K562 (cell line): Measurements from ENCODE around the gene MTA2. TPM values are rescaled to one million over a fixed set of nuclear protein-coding genes. Genes with fewer than 3 reads are reported as not detected.

Source experiments
- BRCA1 ChIP-seq, 2 experiments: fragments of 450-650 bp in 1 of 2; sonication (generic) in 1 of 2; formaldehyde crosslinking in 1 of 2; IDR thresholded peaks; 2 replicates each; pipeline versions ENCODE4 v1.5.0 to v1.6.1; 2017 to 2020; ENCODE audit warnings: mild to moderate bottlenecking in 1 of 2, missing genetic modification reagents in 1 of 2
- LCOR ChIP-seq: sonication (generic); formaldehyde crosslinking; IDR thresholded peaks from 2 replicates; pipeline ENCODE4 v1.8.0; 2022; ENCODE audit warnings: mild to moderate bottlenecking, missing genetic modification reagents
- MAFF ChIP-seq: IDR thresholded peaks from 2 replicates; pipeline ENCODE4 v1.6.1; 2012; ENCODE audit warnings: low read length, improper control_type of control experiment
- PHTF2 ChIP-seq: fragments of 250-450 bp; sonication (Bioruptor Pico); IDR thresholded peaks from 2 replicates; pipeline ENCODE4 v1.5.0; 2021; ENCODE audit warnings: mild to moderate bottlenecking
- SMAD4 ChIP-seq: fragments of 250-450 bp; sonication (Bioruptor Pico); conservative IDR thresholded peaks from 2 replicates; pipeline ENCODE4 v1.8.0; 2021; ENCODE audit warnings: inconsistent platforms, mild to moderate bottlenecking, moderate library complexity
- TAF15 ChIP-seq: fragments of 200-400 bp; formaldehyde crosslinking; IDR thresholded peaks from 2 replicates; pipeline ENCODE4 v1.6.1; 2017; ENCODE audit warnings: mild to moderate bottlenecking, low read depth, low read length, moderate library complexity
- ZBED1 ChIP-seq: IDR thresholded peaks from 2 replicates; pipeline ENCODE4 v1.6.1; 2014
- ZNF197 ChIP-seq: fragments of 200-800 bp; sonication (Bioruptor generic); IDR thresholded peaks from 2 replicates; pipeline ENCODE4 v1.6.1; 2016; ENCODE audit warnings: low read depth, missing genetic modification characterization, missing compliant biosample characterization
- ZNF3 ChIP-seq: fragments of 250-450 bp; sonication (Bioruptor Pico); IDR thresholded peaks from 2 replicates; pipeline ENCODE4 v1.5.0; 2021; ENCODE audit warnings: mild to moderate bottlenecking, moderate library complexity
- ZSCAN29 ChIP-seq: fragments of 450-650 bp; IDR thresholded peaks from 2 replicates; pipeline ENCODE4 v1.6.1; 2017
- polyA plus RNA-seq, 8 experiments: library from polyadenylated mRNA; depleted of rRNA in 4 of 8; stranded (reverse) in 5 of 8; unstranded in 3 of 8; fragments of >200 nt; fragmentation: Nextera tagmentation in 2 of 8; fragmentation: Illumina TruSeq in 1 of 8; extraction: Ambion mirVana in 2 of 8; extraction: Trizol in 1 of 8; gene quantifications; 2 replicates each; pipeline versions ENCODE4 v1.2.1 to v1.2.3, GENCODE V29; 2011 to 2014; ENCODE audit warnings: inconsistent platforms in 1 of 8, missing spikeins in 1 of 8
- total RNA-seq, 7 experiments: library from RNA; depleted of rRNA in 6 of 7; stranded (reverse); fragments of >200 nt in 6 of 7; fragmentation: Illumina TruSeq in 2 of 7; extraction: Trizol in 2 of 7; gene quantifications; 2 replicates each; pipeline versions ENCODE4 v1.2.1 to v1.2.3, GENCODE V29; 2011 to 2021; ENCODE audit warnings: low replicate concordance in 1 of 7
- TF ChIP-seq, protein P1 (sequence below): fragments of 250-450 bp; sonication (Bioruptor Pico); IDR thresholded peaks from 2 replicates; pipeline ENCODE4 v1.4.0; 2020
- TF ChIP-seq, protein P2 (sequence below): sonication (generic); formaldehyde crosslinking; IDR thresholded peaks from 2 replicates; pipeline ENCODE4 v1.9.0; 2022; ENCODE audit warnings: mild to moderate bottlenecking, missing genetic modification reagents
- TF ChIP-seq, protein P3 (sequence below): fragments of 250-450 bp; sonication (Bioruptor Pico); IDR thresholded peaks from 2 replicates; pipeline ENCODE4 v1.5.0; 2022; ENCODE audit warnings: mild to moderate bottlenecking
- TF ChIP-seq, protein P4 (sequence below): sonication (generic); formaldehyde crosslinking; IDR thresholded peaks from 2 replicates; pipeline ENCODE4 v1.8.0; 2023; ENCODE audit warnings: mild to moderate bottlenecking, missing genetic modification reagents
- TF ChIP-seq, protein P5 (sequence below): fragments of 250-450 bp; sonication (Bioruptor Pico); IDR thresholded peaks from 2 replicates; pipeline ENCODE4 v1.8.0; 2022; ENCODE audit warnings: moderate library complexity, mild to moderate bottlenecking, inconsistent platforms

MTA2 gene
- total and polyA plus RNA-seq, 9 of the 15 experiments (the other 6 are each of a cell fraction or from before 2014, with no cell fraction given) = 6.2 to 220 (median 172) TPM

DNA sequence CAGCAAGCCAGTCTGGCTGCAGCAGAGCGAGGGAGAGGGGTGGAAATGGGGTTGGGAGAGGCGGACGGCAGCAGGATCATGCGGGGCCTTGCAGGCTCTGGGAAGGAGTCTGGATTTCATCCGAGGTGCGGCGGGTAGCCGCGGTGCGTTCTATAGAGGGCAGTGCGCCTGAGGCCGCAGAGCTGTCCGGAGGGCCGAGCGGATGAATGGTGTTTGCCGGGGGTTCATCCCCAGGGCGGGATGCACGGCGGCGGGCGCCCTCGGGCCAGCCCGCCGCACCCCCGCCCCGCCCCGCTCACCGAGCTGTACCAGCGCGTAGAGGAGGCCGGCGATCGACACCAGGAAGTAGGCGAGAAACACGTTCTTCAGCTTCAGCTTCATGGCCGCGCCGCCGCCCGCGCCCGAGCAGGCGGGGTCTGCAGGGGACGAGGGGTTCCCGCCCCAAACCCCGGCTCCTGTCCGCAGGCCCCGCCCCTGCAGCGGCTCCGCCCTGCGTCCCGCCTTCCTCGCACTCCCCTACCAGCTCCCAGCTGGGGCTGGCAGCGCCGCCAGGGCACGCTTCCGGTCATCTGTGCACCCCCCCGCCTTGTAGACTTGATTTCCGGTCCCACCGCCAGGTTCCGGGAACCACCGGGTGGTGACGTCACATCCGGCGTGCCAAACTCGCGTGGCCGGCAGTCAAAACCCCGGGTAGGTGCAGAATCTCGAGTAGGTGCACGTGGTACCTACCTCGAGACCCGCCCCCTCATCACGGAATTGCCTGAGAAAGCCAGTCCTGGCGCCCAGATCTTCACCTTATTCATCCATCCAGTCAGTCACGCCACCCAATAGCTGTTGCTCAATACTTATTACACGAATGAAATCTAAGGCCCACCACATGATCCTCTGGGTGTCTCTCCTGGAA lies 20.2 kb upstream of the MTA2 start, which contains the start of gene B3GAT3 (continued):
- TF ChIP-seq, protein P1, sequence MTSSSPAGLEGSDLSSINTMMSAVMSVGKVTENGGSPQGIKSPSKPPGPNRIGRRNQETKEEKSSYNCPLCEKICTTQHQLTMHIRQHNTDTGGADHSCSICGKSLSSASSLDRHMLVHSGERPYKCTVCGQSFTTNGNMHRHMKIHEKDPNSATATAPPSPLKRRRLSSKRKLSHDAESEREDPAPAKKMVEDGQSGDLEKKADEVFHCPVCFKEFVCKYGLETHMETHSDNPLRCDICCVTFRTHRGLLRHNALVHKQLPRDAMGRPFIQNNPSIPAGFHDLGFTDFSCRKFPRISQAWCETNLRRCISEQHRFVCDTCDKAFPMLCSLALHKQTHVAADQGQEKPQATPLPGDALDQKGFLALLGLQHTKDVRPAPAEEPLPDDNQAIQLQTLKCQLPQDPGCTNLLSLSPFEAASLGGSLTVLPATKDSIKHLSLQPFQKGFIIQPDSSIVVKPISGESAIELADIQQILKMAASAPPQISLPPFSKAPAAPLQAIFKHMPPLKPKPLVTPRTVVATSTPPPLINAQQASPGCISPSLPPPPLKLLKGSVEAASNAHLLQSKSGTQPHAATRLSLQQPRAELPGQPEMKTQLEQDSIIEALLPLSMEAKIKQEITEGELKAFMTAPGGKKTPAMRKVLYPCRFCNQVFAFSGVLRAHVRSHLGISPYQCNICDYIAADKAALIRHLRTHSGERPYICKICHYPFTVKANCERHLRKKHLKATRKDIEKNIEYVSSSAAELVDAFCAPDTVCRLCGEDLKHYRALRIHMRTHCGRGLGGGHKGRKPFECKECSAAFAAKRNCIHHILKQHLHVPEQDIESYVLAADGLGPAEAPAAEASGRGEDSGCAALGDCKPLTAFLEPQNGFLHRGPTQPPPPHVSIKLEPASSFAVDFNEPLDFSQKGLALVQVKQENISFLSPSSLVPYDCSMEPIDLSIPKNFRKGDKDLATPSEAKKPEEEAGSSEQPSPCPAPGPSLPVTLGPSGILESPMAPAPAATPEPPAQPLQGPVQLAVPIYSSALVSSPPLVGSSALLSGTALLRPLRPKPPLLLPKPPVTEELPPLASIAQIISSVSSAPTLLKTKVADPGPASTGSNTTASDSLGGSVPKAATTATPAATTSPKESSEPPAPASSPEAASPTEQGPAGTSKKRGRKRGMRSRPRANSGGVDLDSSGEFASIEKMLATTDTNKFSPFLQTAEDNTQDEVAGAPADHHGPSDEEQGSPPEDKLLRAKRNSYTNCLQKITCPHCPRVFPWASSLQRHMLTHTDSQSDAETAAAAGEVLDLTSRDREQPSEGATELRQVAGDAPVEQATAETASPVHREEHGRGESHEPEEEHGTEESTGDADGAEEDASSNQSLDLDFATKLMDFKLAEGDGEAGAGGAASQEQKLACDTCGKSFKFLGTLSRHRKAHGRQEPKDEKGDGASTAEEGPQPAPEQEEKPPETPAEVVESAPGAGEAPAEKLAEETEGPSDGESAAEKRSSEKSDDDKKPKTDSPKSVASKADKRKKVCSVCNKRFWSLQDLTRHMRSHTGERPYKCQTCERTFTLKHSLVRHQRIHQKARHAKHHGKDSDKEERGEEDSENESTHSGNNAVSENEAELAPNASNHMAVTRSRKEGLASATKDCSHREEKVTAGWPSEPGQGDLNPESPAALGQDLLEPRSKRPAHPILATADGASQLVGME (CRISPR knock-in tag) = 0 out of 2 replicates have a peak, but pooled peaks have one; percentile 12
- TF ChIP-seq, protein P2, sequence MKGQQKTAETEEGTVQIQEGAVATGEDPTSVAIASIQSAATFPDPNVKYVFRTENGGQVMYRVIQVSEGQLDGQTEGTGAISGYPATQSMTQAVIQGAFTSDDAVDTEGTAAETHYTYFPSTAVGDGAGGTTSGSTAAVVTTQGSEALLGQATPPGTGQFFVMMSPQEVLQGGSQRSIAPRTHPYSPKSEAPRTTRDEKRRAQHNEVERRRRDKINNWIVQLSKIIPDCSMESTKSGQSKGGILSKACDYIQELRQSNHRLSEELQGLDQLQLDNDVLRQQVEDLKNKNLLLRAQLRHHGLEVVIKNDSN (CRISPR knock-in tag) = peak; percentile 90
- TF ChIP-seq ZNF3 (CRISPR knock-in tag) = no peak
- TF ChIP-seq PHTF2 (CRISPR knock-in tag) = no peak
- no peak for TF ChIP-seq BRCA1 (IDR thresholded peaks at IDR 0.05)
- no peak for TF ChIP-seq BRCA1 (CRISPR knock-in tag; IDR thresholded peaks at IDR 0.05)
- TF ChIP-seq TAF15 = no peak
- TF ChIP-seq SMAD4 (CRISPR knock-in tag) = peak; percentile 61
- TF ChIP-seq MAFF = no peak
- TF ChIP-seq ZSCAN29 = no peak
- peak; percentile 55; the same call in 1 of the 2 replicates for TF ChIP-seq ZNF197 (CRISPR knock-in tag)
- TF ChIP-seq ZBED1 = no peak
- TF ChIP-seq, protein P3, sequence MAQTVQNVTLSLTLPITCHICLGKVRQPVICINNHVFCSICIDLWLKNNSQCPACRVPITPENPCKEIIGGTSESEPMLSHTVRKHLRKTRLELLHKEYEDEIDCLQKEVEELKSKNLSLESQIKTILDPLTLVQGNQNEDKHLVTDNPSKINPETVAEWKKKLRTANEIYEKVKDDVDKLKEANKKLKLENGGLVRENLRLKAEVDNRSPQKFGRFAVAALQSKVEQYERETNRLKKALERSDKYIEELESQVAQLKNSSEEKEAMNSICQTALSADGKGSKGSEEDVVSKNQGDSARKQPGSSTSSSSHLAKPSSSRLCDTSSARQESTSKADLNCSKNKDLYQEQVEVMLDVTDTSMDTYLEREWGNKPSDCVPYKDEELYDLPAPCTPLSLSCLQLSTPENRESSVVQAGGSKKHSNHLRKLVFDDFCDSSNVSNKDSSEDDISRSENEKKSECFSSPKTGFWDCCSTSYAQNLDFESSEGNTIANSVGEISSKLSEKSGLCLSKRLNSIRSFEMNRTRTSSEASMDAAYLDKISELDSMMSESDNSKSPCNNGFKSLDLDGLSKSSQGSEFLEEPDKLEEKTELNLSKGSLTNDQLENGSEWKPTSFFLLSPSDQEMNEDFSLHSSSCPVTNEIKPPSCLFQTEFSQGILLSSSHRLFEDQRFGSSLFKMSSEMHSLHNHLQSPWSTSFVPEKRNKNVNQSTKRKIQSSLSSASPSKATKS = no peak
- peak; percentile 34; the same call in 1 of the 2 replicates for TF ChIP-seq LCOR (CRISPR knock-in tag)
- TF ChIP-seq, protein P4, sequence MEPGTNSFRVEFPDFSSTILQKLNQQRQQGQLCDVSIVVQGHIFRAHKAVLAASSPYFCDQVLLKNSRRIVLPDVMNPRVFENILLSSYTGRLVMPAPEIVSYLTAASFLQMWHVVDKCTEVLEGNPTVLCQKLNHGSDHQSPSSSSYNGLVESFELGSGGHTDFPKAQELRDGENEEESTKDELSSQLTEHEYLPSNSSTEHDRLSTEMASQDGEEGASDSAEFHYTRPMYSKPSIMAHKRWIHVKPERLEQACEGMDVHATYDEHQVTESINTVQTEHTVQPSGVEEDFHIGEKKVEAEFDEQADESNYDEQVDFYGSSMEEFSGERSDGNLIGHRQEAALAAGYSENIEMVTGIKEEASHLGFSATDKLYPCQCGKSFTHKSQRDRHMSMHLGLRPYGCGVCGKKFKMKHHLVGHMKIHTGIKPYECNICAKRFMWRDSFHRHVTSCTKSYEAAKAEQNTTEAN (CRISPR knock-in tag) = no peak; the same call in 1 of the 2 replicates
- TF ChIP-seq, protein P5, sequence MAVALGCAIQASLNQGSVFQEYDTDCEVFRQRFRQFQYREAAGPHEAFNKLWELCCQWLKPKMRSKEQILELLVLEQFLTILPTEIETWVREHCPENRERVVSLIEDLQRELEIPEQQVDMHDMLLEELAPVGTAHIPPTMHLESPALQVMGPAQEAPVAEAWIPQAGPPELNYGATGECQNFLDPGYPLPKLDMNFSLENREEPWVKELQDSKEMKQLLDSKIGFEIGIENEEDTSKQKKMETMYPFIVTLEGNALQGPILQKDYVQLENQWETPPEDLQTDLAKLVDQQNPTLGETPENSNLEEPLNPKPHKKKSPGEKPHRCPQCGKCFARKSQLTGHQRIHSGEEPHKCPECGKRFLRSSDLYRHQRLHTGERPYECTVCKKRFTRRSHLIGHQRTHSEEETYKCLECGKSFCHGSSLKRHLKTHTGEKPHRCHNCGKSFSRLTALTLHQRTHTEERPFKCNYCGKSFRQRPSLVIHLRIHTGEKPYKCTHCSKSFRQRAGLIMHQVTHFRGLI (CRISPR knock-in tag) = no peak
